Nephron (organoid): Measurements from ENCODE around the gene TUSC2.
"Not testable (repeated sequence)": the region's sequence is repeated elsewhere in the genome, so short reads cannot be mapped to it uniquely, and the experiment has no call there.

Source experiments
- H3K27ac Mint-ChIP-seq, 3 experiments: 2 replicates each; pipeline ENCODE4 v1.8.0; 2020; ENCODE audit warnings: mixed read lengths in 3 of 3, mild to moderate bottlenecking in 2 of 3, moderate library complexity in 1 of 3
- H3K27me3 Mint-ChIP-seq: 2 replicates; pipeline ENCODE4 v1.8.0; 2021; ENCODE audit warnings: low read depth, mild to moderate bottlenecking, moderate library complexity, mixed read lengths
- H3K36me3 Mint-ChIP-seq: 2 replicates; pipeline ENCODE4 v1.8.0; 2020; ENCODE audit warnings: low read depth, mixed read lengths
- H3K4me1 Mint-ChIP-seq: 2 replicates; pipeline ENCODE4 v1.8.0; 2020; ENCODE audit warnings: mixed read lengths
- H3K4me3 Mint-ChIP-seq, 3 experiments: 2 replicates each; pipeline ENCODE4 v1.8.0; 2020; ENCODE audit warnings: mild to moderate bottlenecking in 3 of 3, mixed read lengths in 3 of 3, moderate library complexity in 2 of 3
- H3K9me3 Mint-ChIP-seq: 2 replicates; pipeline ENCODE4 v1.8.0; 2020; ENCODE audit warnings: mixed read lengths
- TF ChIP-seq, protein P1 (sequence below), 3 experiments: fragments of 200-600 bp; sonication (generic); IDR thresholded peaks; one replicate each; pipeline ENCODE4 v1.5.0; 2021; ENCODE audit warnings: antibody characterized with exemption in 3 of 3; ENCODE audit not compliant: unreplicated experiment in 3 of 3

The TUSC2 gene

DNA sequence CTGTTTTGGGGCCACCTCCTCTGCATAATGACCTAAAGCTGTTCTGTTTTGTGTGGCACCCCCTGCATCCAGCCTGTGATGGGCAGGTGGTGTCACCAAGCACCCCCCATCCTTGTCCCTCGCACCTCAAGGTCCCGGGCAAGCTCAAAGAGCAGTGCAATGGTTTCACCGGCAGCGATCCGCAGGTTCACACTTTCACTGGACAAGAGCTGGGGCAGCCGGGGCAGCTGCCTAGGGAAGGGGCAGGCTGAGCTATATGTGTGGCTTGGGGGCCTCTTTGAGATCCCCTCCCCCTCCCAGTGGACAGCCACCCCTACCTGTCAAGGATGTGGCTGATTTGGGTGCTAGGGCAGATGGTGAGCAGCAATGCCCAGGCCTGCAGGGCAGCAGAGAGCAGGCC, 38.9 kb downstream of the TUSC2 start:
- Mint-ChIP-seq H3K27me3 (peaks cover 3% of the 10 kb centered on the region), H3K9me3 (no peaks in the 10 kb centered on the region), H3K27ac (no peak overlapping the region), H3K36me3 (no peaks in the 10 kb centered on the region), H3K4me3 (peak overlapping the region; percentile 64 to 78 (median 65)), H3K4me1 (peaks cover 14% of the 10 kb centered on the region)
- TF ChIP-seq, protein P1, sequence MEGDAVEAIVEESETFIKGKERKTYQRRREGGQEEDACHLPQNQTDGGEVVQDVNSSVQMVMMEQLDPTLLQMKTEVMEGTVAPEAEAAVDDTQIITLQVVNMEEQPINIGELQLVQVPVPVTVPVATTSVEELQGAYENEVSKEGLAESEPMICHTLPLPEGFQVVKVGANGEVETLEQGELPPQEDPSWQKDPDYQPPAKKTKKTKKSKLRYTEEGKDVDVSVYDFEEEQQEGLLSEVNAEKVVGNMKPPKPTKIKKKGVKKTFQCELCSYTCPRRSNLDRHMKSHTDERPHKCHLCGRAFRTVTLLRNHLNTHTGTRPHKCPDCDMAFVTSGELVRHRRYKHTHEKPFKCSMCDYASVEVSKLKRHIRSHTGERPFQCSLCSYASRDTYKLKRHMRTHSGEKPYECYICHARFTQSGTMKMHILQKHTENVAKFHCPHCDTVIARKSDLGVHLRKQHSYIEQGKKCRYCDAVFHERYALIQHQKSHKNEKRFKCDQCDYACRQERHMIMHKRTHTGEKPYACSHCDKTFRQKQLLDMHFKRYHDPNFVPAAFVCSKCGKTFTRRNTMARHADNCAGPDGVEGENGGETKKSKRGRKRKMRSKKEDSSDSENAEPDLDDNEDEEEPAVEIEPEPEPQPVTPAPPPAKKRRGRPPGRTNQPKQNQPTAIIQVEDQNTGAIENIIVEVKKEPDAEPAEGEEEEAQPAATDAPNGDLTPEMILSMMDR (IDR thresholded peaks at IDR 0.05; ENCODE audit: unreplicated experiment in 3 of 3): no peak

DNA sequence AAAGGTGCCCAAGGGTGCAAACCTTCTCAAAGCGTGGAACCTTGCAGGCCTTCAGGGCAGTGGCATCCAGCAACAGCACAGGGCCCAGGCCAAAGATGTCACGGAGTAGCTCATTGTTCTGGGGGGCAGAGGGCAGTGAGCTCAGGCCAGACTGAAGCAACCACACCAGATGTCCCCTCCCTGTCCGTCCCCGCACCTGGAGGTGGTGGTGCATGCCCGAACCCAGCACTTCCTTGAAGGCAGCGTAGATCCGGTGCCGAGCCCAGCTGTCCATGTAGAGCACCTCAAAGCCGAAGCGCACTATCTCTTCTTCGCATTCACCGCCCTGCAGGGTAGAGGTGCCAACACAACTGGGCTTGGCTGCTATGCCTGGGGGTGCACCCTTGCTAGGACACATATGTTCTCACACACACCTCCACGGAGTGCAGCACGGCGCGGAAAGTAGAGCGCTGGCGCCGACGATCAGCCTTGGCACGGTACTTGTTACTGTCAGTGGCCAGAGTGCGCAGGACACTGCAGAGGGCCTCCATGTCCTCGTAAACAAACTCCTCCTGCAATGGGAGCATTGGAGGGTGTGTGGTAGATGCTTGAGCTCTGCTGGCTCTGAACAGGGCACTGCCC, 39.5 kb downstream of the TUSC2 start:
- TF ChIP-seq, protein P1 (IDR thresholded peaks at IDR 0.05; ENCODE audit: unreplicated experiment in 3 of 3): no peak
- H3K4me1 Mint-ChIP-seq: peaks cover 14% of the 10 kb centered on the region
- no peak overlapping the region for H3K27ac Mint-ChIP-seq

DNA sequence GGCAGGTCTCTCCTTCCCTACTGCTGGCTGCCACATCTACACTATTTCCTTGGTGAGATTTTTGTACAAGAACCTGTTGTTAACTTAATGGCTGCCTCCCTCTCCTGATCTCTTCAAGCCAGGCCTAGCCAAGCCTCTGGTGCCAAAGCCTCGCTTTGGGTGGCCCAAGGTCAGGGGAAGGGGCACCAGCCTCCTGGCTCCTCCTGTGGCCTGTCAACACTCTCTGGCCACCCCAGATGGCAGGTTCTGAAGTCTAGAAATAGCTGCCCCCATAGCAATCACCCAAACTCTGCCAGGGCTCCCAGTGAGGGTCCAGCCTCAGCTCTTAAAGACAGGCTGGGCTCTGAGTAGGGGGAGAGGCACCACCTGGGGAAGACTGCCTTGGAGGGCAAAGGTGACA, 40.8 kb downstream of the TUSC2 start:
- H3K4me3 Mint-ChIP-seq: peak overlapping the region in 1 of 3 experiments; percentile 46
- peaks cover 7% of the 10 kb centered on the region for H3K4me1 Mint-ChIP-seq
- no peaks in the 10 kb centered on the region for H3K27me3 Mint-ChIP-seq
- TF ChIP-seq, protein P1 (IDR thresholded peaks at IDR 0.05; ENCODE audit: unreplicated experiment in 3 of 3): no peak
- H3K36me3 Mint-ChIP-seq: no peaks in the 10 kb centered on the region
- H3K27ac Mint-ChIP-seq: no peak overlapping the region
- no peaks in the 10 kb centered on the region for H3K9me3 Mint-ChIP-seq

More for the DNA sequence above, 39.5 kb downstream of the TUSC2 start:
- Mint-ChIP-seq H3K36me3 (no peaks in the 10 kb centered on the region), H3K27me3 (peaks cover 3% of the 10 kb centered on the region), H3K4me3 (peak overlapping the region in 2 of 3 experiments; percentile 13 to 78), H3K9me3 (no peaks in the 10 kb centered on the region)

DNA sequence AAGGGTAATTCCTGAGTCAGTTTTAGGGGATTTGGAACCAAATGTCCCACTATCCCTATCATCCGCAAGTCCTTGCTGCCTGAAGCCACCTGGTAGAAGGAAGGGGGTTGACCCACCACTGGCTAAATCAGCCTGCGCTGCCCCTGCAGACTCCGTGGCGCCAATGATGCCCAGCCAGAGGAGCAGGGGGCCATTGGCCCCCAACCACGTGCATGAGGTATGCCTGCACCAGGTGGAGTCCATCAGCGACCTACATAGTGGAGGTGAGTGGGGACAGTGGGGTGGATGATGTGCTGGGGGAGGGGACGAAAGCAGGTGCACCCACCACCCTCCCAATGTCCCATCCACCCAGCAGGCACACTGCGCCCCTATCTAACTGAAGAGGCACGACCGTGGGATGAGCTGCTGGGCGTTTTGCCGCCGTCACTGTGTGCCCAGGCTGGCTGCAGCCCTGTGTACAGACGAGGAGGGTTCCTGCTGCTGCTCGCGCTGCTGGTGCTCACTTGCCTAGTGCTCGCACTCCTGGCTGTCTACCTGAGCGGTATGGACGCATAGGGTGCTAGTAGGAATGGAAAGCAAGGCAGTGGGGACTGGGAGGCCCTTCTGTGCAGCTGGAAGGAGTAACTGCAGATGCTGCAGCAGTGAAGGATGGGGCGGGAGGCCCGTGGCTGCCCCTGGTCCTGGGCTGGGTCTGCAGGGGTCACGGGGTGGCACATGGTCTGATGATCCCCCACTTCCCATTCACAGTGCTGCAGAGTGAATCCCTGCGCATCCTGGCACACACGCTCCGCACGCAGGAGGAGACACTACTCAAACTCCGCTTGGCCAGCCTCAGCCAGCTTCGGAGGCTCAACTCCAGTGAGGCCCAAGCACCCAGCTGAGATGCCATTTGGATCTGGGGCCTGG, 41.4 kb downstream of the TUSC2 start:
- Mint-ChIP-seq H3K9me3 (no peaks in the 10 kb centered on the region), H3K4me1 (peaks cover 6% of the 10 kb centered on the region), H3K27me3 (no peaks in the 10 kb centered on the region), H3K4me3 (no peak overlapping the region), H3K27ac (no peak overlapping the region), H3K36me3 (no peaks in the 10 kb centered on the region)
- TF ChIP-seq, protein P1 (IDR thresholded peaks at IDR 0.05; ENCODE audit: unreplicated experiment in 3 of 3): no peak

DNA sequence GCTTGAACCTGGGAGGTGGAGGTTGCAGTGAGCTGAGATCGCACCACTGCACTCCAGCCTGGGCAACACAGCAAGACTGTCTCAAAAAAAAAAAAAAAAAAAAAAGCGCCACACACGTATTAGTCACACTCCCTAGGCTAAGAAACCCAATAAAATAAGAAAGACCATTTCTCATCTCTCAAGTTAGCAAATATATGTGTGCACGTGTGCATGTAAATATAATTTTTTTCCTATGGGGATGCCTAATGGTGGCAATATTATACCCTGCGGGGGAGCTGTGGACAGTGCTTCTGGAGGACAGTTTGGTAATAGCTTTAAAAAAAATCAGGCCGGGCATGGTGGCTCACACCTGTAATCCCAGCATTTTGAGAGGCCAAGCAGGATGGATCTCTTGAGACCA, 43.9 kb downstream of the TUSC2 start:
- H3K36me3 Mint-ChIP-seq, H3K27ac Mint-ChIP-seq, H3K4me1 Mint-ChIP-seq, H3K9me3 Mint-ChIP-seq, H3K27me3 Mint-ChIP-seq, H3K4me3 Mint-ChIP-seq: not testable (repeated sequence)

DNA sequence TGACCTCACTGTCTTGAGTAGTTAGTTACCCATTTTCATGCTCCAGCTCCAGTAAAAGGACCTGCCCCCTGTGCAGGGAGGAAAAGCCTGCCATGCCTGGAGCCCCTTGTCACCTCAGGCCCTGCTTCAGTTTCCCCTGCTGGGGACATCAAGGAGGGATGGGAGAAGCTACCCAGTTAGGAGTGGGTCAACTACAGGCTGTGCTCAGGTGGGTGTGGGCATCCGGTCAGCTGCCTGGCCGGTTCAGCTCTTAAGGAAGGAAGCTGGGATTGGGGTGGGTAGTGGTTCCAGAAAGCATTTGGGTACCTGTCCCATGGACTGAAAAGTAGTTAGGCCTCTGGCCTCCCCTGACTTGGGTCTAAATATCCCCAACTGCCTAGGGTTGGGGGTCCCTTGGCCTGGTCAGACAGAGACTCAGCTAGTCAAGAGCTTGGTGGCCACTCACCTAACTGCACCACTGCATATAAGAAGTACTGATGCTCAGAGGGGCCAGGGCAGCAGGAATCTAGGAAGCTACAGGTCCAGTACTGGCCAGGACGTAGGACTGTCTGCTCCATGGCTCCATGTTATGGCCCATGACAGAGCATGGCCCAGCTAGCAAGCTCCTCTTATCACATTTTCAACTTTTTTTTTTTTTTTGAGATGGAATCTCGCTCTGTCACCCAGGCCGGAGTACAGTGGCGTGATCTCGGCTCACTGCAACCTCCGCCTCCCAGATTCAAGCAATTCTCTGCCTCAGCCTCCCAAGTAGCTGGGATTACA, 48.6 kb downstream of the TUSC2 start:
- H3K4me1 Mint-ChIP-seq: peaks cover 11% of the 10 kb centered on the region
- peaks cover 3% of the 10 kb centered on the region for H3K36me3 Mint-ChIP-seq
- no peak overlapping the region for H3K27ac Mint-ChIP-seq
- H3K27me3 Mint-ChIP-seq: peaks cover 12% of the 10 kb centered on the region
- no peaks in the 10 kb centered on the region for H3K9me3 Mint-ChIP-seq
- H3K4me3 Mint-ChIP-seq: no peak overlapping the region
- TF ChIP-seq, protein P1 (IDR thresholded peaks at IDR 0.05; ENCODE audit: unreplicated experiment in 3 of 3): no peak
